Measurements from ENCODE around the gene CYB561A3.

Gene CYB561A3

GRCh38 chr11:61357233-61357893 is 4.3 kb downstream of the CYB561A3 start:
- H3K4me1 ChIP-seq (ENCODE audit: insufficient read depth, poor library complexity, severe bottlenecking), result peaks cover 4% of the 10 kb centered on the region
- no peak overlapping the region for H3K4me3 ChIP-seq (ENCODE audit: severe bottlenecking)

GRCh38 chr11:61356706-61357105 is 5.0 kb downstream of the CYB561A3 start:
- TF ChIP-seq CTCF (IDR thresholded peaks at IDR 0.05; ENCODE audit: poor library complexity, severe bottlenecking), result no peak
- Histone ChIP-seq H3K27me3 (ENCODE audit: insufficient read depth, poor library complexity, severe bottlenecking) (no peaks in the 10 kb centered on the region), H3K4me3 (ENCODE audit: severe bottlenecking) (no peak overlapping the region), H3K4me1 (ENCODE audit: insufficient read depth, poor library complexity, severe bottlenecking) (peaks cover 4% of the 10 kb centered on the region), H3K9me3 (ENCODE audit: severe bottlenecking) (no peaks in the 10 kb centered on the region), H3K27ac (ENCODE audit: poor library complexity, severe bottlenecking) (no peak overlapping the region), H3K36me3 (ENCODE audit: low read depth) (peaks cover 11% of the 10 kb centered on the region; the same call in 1 of the 2 replicates)
- DNase-seq (ENCODE audit: low spot score) (no peak), ATAC-seq (ENCODE audit: low read depth) (no peak)

More at GRCh38 chr11:61357233-61357893, 4.3 kb downstream of the CYB561A3 start:
- peaks cover 5% of the 10 kb centered on the region; the same call in 1 of the 2 replicates for H3K36me3 ChIP-seq (ENCODE audit: low read depth)
- no peak overlapping the region for H3K27ac ChIP-seq (ENCODE audit: poor library complexity, severe bottlenecking)
- no peaks in the 10 kb centered on the region for H3K27me3 ChIP-seq (ENCODE audit: insufficient read depth, poor library complexity, severe bottlenecking)
- no peaks in the 10 kb centered on the region for H3K9me3 ChIP-seq (ENCODE audit: severe bottlenecking)
- no peak for TF ChIP-seq CTCF (IDR thresholded peaks at IDR 0.05; ENCODE audit: poor library complexity, severe bottlenecking)
- ATAC-seq (ENCODE audit: low read depth) (no peak), DNase-seq (ENCODE audit: low spot score) (no peak)

GRCh38 chr11:61354208-61354607 is 7.5 kb downstream of the CYB561A3 start:
- ATAC-seq (ENCODE audit: low read depth), result no peak
- H3K4me3 ChIP-seq (ENCODE audit: severe bottlenecking), result no peak overlapping the region
- no peak overlapping the region for H3K27ac ChIP-seq (ENCODE audit: poor library complexity, severe bottlenecking)
- peaks cover 18% of the 10 kb centered on the region for H3K36me3 ChIP-seq (ENCODE audit: low read depth)
- H3K27me3 ChIP-seq (ENCODE audit: insufficient read depth, poor library complexity, severe bottlenecking), result no peaks in the 10 kb centered on the region
- no peaks in the 10 kb centered on the region for H3K9me3 ChIP-seq (ENCODE audit: severe bottlenecking)
- DNase-seq (ENCODE audit: low spot score), result no peak
- TF ChIP-seq CTCF (IDR thresholded peaks at IDR 0.05; ENCODE audit: poor library complexity, severe bottlenecking), result no peak
- H3K4me1 ChIP-seq (ENCODE audit: insufficient read depth, poor library complexity, severe bottlenecking), result peaks cover 4% of the 10 kb centered on the region

- ATAC-seq (ENCODE audit: low read depth) (no peak), DNase-seq (ENCODE audit: low spot score) (no peak)
- peaks cover 18% of the 10 kb centered on the region for H3K36me3 ChIP-seq (ENCODE audit: low read depth)
- H3K27ac ChIP-seq (ENCODE audit: poor library complexity, severe bottlenecking), result no peak overlapping the region
- H3K4me1 ChIP-seq (ENCODE audit: insufficient read depth, poor library complexity, severe bottlenecking), result peaks cover 5% of the 10 kb centered on the region
- no peak for TF ChIP-seq CTCF (IDR thresholded peaks at IDR 0.05; ENCODE audit: poor library complexity, severe bottlenecking)
- no peak overlapping the region for H3K4me3 ChIP-seq (ENCODE audit: severe bottlenecking)
- no peaks in the 10 kb centered on the region for H3K9me3 ChIP-seq (ENCODE audit: severe bottlenecking)
- no peaks in the 10 kb centered on the region for H3K27me3 ChIP-seq (ENCODE audit: insufficient read depth, poor library complexity, severe bottlenecking)
These were observed 8.3 kb downstream of the CYB561A3 start for GRCh38 chr11:61353131-61354067.

Data from RWPE2 (cell line).